Activated CD8-positive, alpha-beta memory T cell treated with anti-CD3 and anti-CD28 coated beads, Interleukin-2, amount 50 U/mL, for 1 hour (primary cell): ENCODE measurements around the gene GNB1L.

ENCODE experiments used
- DNase-seq: peaks from one replicate; pipeline ENCODE4 v3.0.0-alpha.2; 2020; ENCODE audit errors: extremely low read depth

GNB1L gene

GRCh38 chr22:19760951-19761724, 93.5 kb downstream of the GNB1L start:
- no peak for DNase-seq

GRCh38 chr22:19760058-19760950, 94.4 kb downstream of the GNB1L start, which contains the start of gene TBX1:
TBX1 (plus strand) TSS chr22:19760778; CDS start chr22:19760844, 66 bp downstream.
- DNase-seq, result no peak

GRCh38 chr22:19759427-19760057, 95.1 kb downstream of the GNB1L start:
- DNase-seq, result no peak

GRCh38 chr22:19758896-19759426, 95.7 kb downstream of the GNB1L start:
- no peak for DNase-seq

- no peak for DNase-seq
Observed at GRCh38 chr22:19757985-19758895, 96.4 kb downstream of the GNB1L start.

GRCh38 chr22:19757140-19757984, 97.3 kb downstream of the GNB1L start:
- DNase-seq, result no peak

- DNase-seq, result peak; percentile 37
Observed at GRCh38 chr22:19756288-19757128, 98.2 kb downstream of the GNB1L start.

GRCh38 chr22:19755722-19756287, 98.9 kb downstream of the GNB1L start:
- DNase-seq, result no peak

GRCh38 chr22:19755145-19755710, 99.4 kb downstream of the GNB1L start:
- no peak for DNase-seq

- no peak for DNase-seq
Observed at GRCh38 chr22:19754701-19755144, 100.0 kb downstream of the GNB1L start.

GRCh38 chr22:19753996-19754700, 100.5 kb downstream of the GNB1L start:
- DNase-seq, result no peak

- no peak for DNase-seq
Observed at GRCh38 chr22:19753090-19753842, 101.4 kb downstream of the GNB1L start.

- DNase-seq, result no peak
Observed at GRCh38 chr22:19751497-19752245, 103.0 kb downstream of the GNB1L start.

GRCh38 chr22:19750507-19751490, 103.9 kb downstream of the GNB1L start:
- no peak for DNase-seq

- DNase-seq, result no peak
Observed at GRCh38 chr22:19749876-19750275, 104.8 kb downstream of the GNB1L start.
